Naive thymus-derived CD4-positive, alpha-beta T cell (primary cell): ENCODE measurements around the gene TRAF2. TPM values are rescaled to one million over a fixed set of nuclear protein-coding genes. Genes with fewer than 3 reads are reported as not detected.

Experiments
- ATAC-seq: fragments of 150-1000 bp; cut with Tn5 transposase; 2 replicates; pipeline ENCODE4 v1.10.0; 2021; ENCODE audit warnings: mild to moderate bottlenecking, moderate library complexity
- CTCF ChIA-PET: fragments of 350-600 bp; sonication (Branson Sonifier 250); formaldehyde crosslinking; loops from one replicate; lab custom pipeline; 2021; ENCODE audit warnings: antibody characterized with exemption; lab: Charles Lee
- POLR2A ChIA-PET: fragments of 350-600 bp; sonication (Branson Sonifier 250); formaldehyde crosslinking; loops from one replicate; lab custom pipeline; 2021; ENCODE audit warnings: antibody characterized with exemption, inconsistent platforms; lab: Charles Lee
- DNase-seq, 9 donors: peaks; one replicate each; pipeline versions ENCODE4 v3.0.0 to v3.0.0-alpha.2; 2020 to 2022; ENCODE audit warnings: mixed read lengths in 1 of 9
- H3K27ac ChIP-seq: one replicate; pipeline ENCODE4 v1.7.0; 2013; ENCODE audit warnings: mild to moderate bottlenecking, low read depth, low read length, moderate library complexity
- H3K27me3 ChIP-seq, 2 donors: one replicate each; pipeline ENCODE4 v1.7.0; 2013; ENCODE audit warnings: low read length in 2 of 2, mild to moderate bottlenecking in 2 of 2, moderate library complexity in 2 of 2; ENCODE audit not compliant: control insufficient read depth in 2 of 2, insufficient read depth in 2 of 2
- H3K36me3 ChIP-seq, 3 experiments: 1 replicate in 2 of 3; 2 replicates in 1 of 3; pipeline ENCODE4 v1.7.0; 2013; ENCODE audit warnings: low read length in 3 of 3, mild to moderate bottlenecking in 3 of 3, moderate library complexity in 1 of 3; ENCODE audit not compliant: insufficient read depth in 3 of 3, control insufficient read depth in 2 of 3
- H3K4me1 ChIP-seq, 2 donors: one replicate each; pipeline ENCODE4 v1.7.0; 2013; ENCODE audit warnings: low read length in 2 of 2, mild to moderate bottlenecking in 2 of 2, moderate library complexity in 1 of 2; ENCODE audit not compliant: control insufficient read depth in 2 of 2, insufficient read depth in 2 of 2
- H3K4me3 ChIP-seq: 2 replicates; pipeline ENCODE4 v1.7.0; 2013; ENCODE audit warnings: mild to moderate bottlenecking, low read length
- H3K9me3 ChIP-seq, 3 experiments: 1 replicate in 2 of 3; 2 replicates in 1 of 3; pipeline ENCODE4 v1.7.0; 2013; ENCODE audit warnings: low read length in 3 of 3; ENCODE audit not compliant: control insufficient read depth in 2 of 3
- H3K27ac Mint-ChIP-seq, 9 donors: one replicate each; pipeline ENCODE4 v1.8.0; 2020 to 2022; ENCODE audit warnings: mixed read lengths in 9 of 9, mild to moderate bottlenecking in 8 of 9, moderate library complexity in 5 of 9, inconsistent platforms in 2 of 9
- H3K27me3 Mint-ChIP-seq, 5 donors: one replicate each; pipeline ENCODE4 v1.8.0; 2021 to 2022; ENCODE audit warnings: mixed read lengths in 5 of 5, mild to moderate bottlenecking in 1 of 5
- H3K36me3 Mint-ChIP-seq, 5 donors: one replicate each; pipeline ENCODE4 v1.8.0; 2020 to 2022; ENCODE audit warnings: mixed read lengths in 5 of 5, mild to moderate bottlenecking in 3 of 5, inconsistent platforms in 1 of 5
- H3K4me1 Mint-ChIP-seq, 7 donors: one replicate each; pipeline ENCODE4 v1.8.0; 2020 to 2022; ENCODE audit warnings: mixed read lengths in 7 of 7, mild to moderate bottlenecking in 3 of 7, inconsistent platforms in 1 of 7
- H3K4me3 Mint-ChIP-seq, 10 donors: one replicate each; pipeline ENCODE4 v1.8.0; 2020 to 2022; ENCODE audit warnings: mild to moderate bottlenecking in 10 of 10, mixed read lengths in 10 of 10, moderate library complexity in 6 of 10, inconsistent platforms in 2 of 10
- H3K9me3 Mint-ChIP-seq, 11 donors: one replicate each; pipeline ENCODE4 v1.8.0; 2020 to 2022; ENCODE audit warnings: mixed read lengths in 11 of 11, mild to moderate bottlenecking in 4 of 11, inconsistent platforms in 1 of 11, moderate library complexity in 1 of 11
- intact Hi-C, 2 donors: fragments of 100-400 bp; cut with micrococcal nuclease; formaldehyde crosslinking; loops; one replicate each; pipeline ENCODE4 v1.15.1; 2023
- polyA plus RNA-seq, 2 donors: library from polyadenylated mRNA; unstranded; fragments of 300-500 nt; fragmentation: Illumina TruSeq; gene quantifications; one replicate each; pipeline ENCODE4 v1.2.3, GENCODE V29; 2021
- total RNA-seq, 6 experiments: library from RNA in 5 of 6; stranded (reverse) in 5 of 6; gene quantifications; 1 replicate in 5 of 6; 2 replicates in 1 of 6; pipeline ENCODE4 v1.2.3 and lab custom pipeline; 2021 to 2026

Gene TRAF2
- total and polyA plus RNA-seq, 7 experiments from 2014 or later: 11.9 to 72.8 (median 29.1) TPM

DNA sequence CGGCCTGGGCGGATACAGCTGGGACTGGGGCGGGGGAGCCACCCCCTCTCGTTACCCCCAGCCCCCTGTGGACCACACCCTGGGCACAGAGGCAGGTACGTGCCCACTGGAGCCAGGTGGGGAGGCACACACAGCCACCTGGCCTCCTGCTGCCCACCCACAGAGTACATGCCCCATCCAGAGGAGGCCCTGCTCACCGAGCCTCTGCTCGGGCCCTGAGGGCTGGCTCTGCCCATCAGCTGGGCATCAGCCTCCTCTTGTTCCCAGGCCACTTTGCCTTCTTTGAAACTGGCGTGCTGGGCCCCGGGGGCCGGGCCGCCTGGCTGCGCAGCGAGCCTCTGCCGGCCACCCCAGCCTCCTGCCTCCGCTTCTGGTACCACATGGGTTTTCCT, 27.9 kb upstream of the TRAF2 start:
- ATAC-seq: no peak
- H3K4me1 Mint-ChIP-seq: peaks cover 0 to 4% (median 0%) of the 10 kb centered on the region in 7 donors
- H3K27ac Mint-ChIP-seq: no peak overlapping the region
- H3K36me3 Mint-ChIP-seq: no peaks in the 10 kb centered on the region
- H3K4me3 Mint-ChIP-seq: no peak overlapping the region
- DNase-seq: no peak
- POLR2A ChIA-PET: interaction anchor here (1.3 kb wide), 1 partner anchor 9 kb away, joined by 3 read pairs; no protein-coding TSS in a partner anchor
- Histone ChIP-seq H3K36me3 (peaks cover 8 to 30% (median 9%) of the 10 kb centered on the region in 3 experiments), H3K4me1 (no peaks in the 10 kb centered on the region), H3K4me3 (no peak overlapping the region), H3K27me3 (no peaks in the 10 kb centered on the region), H3K9me3 (no peaks in the 10 kb centered on the region), H3K27ac (no peak overlapping the region)
- H3K9me3 Mint-ChIP-seq: no peaks in the 10 kb centered on the region
- CTCF ChIA-PET: no interaction called here
- intact Hi-C loops: no loop called here
- H3K27me3 Mint-ChIP-seq: no peaks in the 10 kb centered on the region

DNA sequence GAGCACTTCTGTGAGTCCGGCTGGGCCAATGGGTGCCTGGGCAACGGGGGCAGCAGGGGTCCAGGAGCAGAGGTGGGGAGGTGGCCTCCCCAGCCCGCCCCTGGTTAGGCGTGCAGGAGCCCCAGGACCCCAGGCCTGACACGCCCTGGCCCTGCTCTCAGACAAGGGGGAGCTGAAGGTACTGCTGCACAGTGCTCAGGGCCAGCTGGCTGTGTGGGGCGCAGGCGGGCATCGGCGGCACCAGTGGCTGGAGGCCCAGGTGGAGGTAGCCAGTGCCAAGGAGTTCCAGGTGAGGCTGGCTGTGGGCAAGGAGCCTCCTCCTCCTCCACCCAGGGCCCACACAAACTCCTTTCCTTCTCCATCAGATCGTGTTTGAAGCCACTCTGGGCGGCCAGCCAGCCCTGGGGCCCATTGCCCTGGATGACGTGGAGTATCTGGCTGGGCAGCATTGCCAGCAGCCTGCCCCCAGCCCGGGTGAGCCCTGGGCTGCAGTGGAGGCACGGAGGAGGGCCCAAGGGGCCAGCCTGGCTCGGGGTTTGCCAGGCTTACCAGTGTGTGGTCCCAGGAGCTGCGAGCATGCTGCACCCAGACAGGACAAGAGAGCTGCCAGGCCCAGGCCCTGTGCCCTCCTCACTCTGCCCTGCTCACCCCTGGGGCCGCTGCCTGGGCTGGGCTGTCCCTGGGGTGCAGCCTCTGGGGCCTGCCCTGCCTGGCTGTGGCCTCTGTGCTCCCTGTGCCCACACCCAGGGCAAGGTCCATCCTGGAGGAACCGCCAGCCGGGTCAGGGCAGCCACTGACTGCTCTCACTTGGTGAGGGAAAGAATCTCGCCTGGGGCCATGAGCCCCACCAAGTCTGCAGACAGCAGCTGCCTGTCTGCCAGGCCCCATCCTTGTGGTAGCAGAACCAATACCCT, 27.2 kb upstream of the TRAF2 start:
- Mint-ChIP-seq H3K9me3 (no peaks in the 10 kb centered on the region), H3K36me3 (peaks cover 0 to 4% (median 3%) of the 10 kb centered on the region in 5 donors), H3K4me3 (no peak overlapping the region), H3K27me3 (no peaks in the 10 kb centered on the region), H3K27ac (no peak overlapping the region), H3K4me1 (peaks cover 0 to 10% (median 6%) of the 10 kb centered on the region in 7 donors)
- ATAC-seq: peak; percentile 8
- Histone ChIP-seq H3K36me3 (peaks cover 8 to 36% (median 9%) of the 10 kb centered on the region in 3 experiments), H3K4me1 (no peaks in the 10 kb centered on the region), H3K27me3 (no peaks in the 10 kb centered on the region), H3K27ac (no peak overlapping the region), H3K4me3 (no peak overlapping the region), H3K9me3 (no peaks in the 10 kb centered on the region)
- CTCF ChIA-PET: no interaction called here
- DNase-seq: peak in 2 of 9 donors; percentile 6 to 9
- intact Hi-C loops: no loop called here
- POLR2A ChIA-PET: interaction anchor here (1.0 to 1.3 kb wide), 2 partner anchors 9 to 28 kb away, joined by 3 read pairs; partner anchors contain the start of gene TRAF2

DNA sequence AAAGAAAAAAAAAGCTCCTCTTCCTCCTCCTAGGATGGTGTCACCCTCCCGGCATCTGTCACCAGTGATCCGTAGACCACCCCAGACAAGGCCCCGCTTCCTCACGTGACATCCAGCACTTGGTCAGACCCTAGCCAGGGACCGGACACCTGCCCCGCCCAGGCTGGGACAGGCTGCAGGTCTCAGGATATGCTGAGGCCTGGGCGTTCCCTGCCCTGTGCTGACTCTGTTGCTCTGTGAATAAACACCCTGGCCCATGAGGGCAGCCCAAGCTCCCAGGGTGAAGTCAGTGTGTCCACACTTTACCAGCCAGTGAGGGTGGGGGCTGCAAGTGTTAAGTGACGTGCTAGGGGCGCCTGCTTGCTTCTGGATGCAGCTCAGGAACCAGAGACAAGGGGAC, 25.8 kb upstream of the TRAF2 start:
- peaks cover 4 to 21% (median 15%) of the 10 kb centered on the region in 7 donors for H3K4me1 Mint-ChIP-seq
- no peaks in the 10 kb centered on the region for H3K27me3 ChIP-seq
- H3K27ac ChIP-seq: no peak overlapping the region
- H3K36me3 Mint-ChIP-seq: peaks cover 0 to 4% (median 3%) of the 10 kb centered on the region in 5 donors
- H3K4me3 Mint-ChIP-seq: no peak overlapping the region
- no peak overlapping the region for H3K4me3 ChIP-seq
- H3K27ac Mint-ChIP-seq: peak overlapping the region in 2 of 9 donors; percentile 70 to 83
- H3K4me1 ChIP-seq: peaks cover 7 to 8% of the 10 kb centered on the region in 2 donors
- ChIA-PET POLR2A (interaction anchor here (1.0 kb wide), 1 partner anchor 26 kb away, joined by 3 read pairs; the partner anchor contains the start of gene TRAF2), CTCF (interaction anchor here (1.0 kb wide), 1 partner anchor 167 kb away, joined by 3 read pairs; no protein-coding TSS in a partner anchor)
- H3K27me3 Mint-ChIP-seq: no peaks in the 10 kb centered on the region
- H3K36me3 ChIP-seq: peaks cover 8 to 36% (median 9%) of the 10 kb centered on the region in 3 experiments
- DNase-seq (peak in 1 of 9 donors; percentile 6), ATAC-seq (no peak)
- H3K9me3 ChIP-seq: no peaks in the 10 kb centered on the region
- intact Hi-C loops: no loop called here
- no peaks in the 10 kb centered on the region for H3K9me3 Mint-ChIP-seq

DNA sequence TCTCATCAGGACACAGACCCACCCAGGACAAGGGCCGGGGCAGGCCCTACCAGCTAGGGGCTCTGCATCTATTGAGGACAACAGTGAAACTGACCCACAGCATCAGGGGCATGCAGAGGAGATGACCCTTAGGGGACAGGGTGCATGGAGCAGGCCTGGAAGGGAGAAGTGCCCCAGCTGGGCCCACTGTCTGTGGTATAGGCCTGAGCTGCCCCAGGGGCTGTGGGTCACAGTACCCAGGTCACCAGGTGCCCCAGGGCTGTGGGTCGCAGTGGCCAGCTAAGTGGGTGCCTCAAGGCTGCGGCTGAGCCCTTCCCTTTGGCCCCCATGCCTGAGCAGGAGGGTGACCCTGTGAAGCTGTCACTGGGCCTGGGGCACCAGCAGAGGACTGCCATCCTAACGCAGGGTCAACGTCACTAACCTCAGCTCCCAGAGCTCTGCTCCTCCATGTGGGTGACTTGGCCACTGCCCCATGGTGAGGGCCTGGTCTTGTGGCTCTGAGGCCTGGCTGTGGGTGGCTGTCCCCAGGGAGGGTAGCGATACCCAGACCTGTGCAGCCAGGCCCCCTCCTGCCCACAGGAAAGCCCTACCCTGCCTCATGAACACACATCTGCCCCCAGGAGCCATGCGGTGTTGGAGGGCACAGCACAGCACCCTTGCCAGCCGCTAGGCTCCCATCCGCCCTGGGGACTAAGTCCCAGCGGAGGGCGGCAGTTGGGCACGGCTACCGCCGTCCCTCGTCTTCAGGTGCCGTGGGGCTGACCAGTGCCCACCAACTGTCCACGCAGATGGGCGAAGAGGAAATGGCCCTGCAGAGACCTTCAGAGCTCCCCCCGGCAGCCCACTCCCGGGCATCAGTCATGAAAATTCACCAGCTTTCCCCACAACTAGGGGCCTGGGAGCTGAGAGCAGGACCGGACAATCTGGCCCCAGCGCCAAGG, 25.1 kb upstream of the TRAF2 start:
- Histone ChIP-seq H3K36me3 (peaks cover 8 to 41% (median 9%) of the 10 kb centered on the region in 3 experiments), H3K4me3 (no peak overlapping the region), H3K4me1 (peaks cover 7 to 8% of the 10 kb centered on the region in 2 donors), H3K27me3 (no peaks in the 10 kb centered on the region), H3K9me3 (no peaks in the 10 kb centered on the region), H3K27ac (no peak overlapping the region)
- ChIA-PET POLR2A (no interaction called here), CTCF (interaction anchor here (1.0 kb wide), 1 partner anchor 166 kb away, joined by 3 read pairs; no protein-coding TSS in a partner anchor)
- no peaks in the 10 kb centered on the region for H3K27me3 Mint-ChIP-seq
- H3K9me3 Mint-ChIP-seq: no peaks in the 10 kb centered on the region
- peaks cover 0 to 5% (median 3%) of the 10 kb centered on the region in 5 donors for H3K36me3 Mint-ChIP-seq
- DNase-seq (peak in 1 of 9 donors; percentile 7), ATAC-seq (no peak)
- H3K4me1 Mint-ChIP-seq: peaks cover 4 to 21% (median 15%) of the 10 kb centered on the region in 7 donors
- intact Hi-C loops: no loop called here
- peak overlapping the region in 1 of 9 donors; percentile 63 for H3K27ac Mint-ChIP-seq
- no peak overlapping the region for H3K4me3 Mint-ChIP-seq

DNA sequence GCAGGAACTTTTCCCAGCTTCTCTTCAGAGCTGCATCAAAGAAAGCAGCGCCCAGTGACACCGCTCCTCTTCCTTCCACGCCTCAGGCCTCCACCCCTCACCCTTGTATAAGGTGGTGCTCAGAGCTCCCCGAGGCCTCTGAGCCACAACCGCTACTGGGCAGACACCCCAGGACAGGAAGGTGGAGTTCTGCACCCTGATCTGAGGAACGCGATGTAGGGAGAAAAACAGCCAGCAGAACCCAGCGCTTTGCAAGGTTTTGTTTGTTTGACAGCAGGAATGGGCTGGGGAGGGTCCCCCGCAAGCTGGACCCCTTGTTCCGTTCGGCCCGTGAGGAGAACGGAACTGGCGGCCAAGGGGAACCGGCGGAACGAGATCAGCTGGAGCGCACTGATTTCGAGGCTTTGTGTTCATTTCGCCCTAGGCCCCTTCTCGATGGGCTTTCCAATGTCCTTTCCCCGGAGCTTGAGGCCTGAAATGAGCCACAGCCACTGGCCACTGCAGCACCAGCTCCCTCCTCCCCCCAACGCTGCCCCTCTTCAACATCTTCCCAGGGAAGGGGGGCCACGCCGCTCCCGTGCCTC, 24.4 kb upstream of the TRAF2 start:
- Mint-ChIP-seq H3K36me3 (peaks cover 0 to 5% (median 3%) of the 10 kb centered on the region in 5 donors), H3K9me3 (no peaks in the 10 kb centered on the region), H3K4me3 (peak overlapping the region in 1 of 10 donors; percentile 48), H3K4me1 (peaks cover 4 to 21% (median 15%) of the 10 kb centered on the region in 7 donors), H3K27ac (peak overlapping the region in 1 of 9 donors; percentile 63), H3K27me3 (no peaks in the 10 kb centered on the region)
- Histone ChIP-seq H3K4me3 (no peak overlapping the region), H3K27me3 (no peaks in the 10 kb centered on the region), H3K9me3 (no peaks in the 10 kb centered on the region), H3K4me1 (peaks cover 7 to 8% of the 10 kb centered on the region in 2 donors), H3K36me3 (peaks cover 8 to 41% (median 9%) of the 10 kb centered on the region in 3 experiments), H3K27ac (no peak overlapping the region)
- CTCF ChIA-PET: no interaction called here
- intact Hi-C loops: no loop called here
- POLR2A ChIA-PET: no interaction called here
- ATAC-seq (no peak), DNase-seq (peak in 1 of 9 donors; percentile 5)
